ENCODE data around the gene ATP7A. TPM values are rescaled to one million over a fixed set of nuclear protein-coding genes. Genes with fewer than 3 reads are reported as not detected.

The ATP7A gene
- total RNA-seq, 1 donor from 2014 or later: 11.1 TPM

- TF ChIP-seq CTCF (conservative IDR thresholded peaks at IDR 0.05): no peak
- Mint-ChIP-seq H3K27me3 (no peaks in the 10 kb centered on the region), H3K27ac (peak overlapping the region; percentile 86), H3K4me1 (ENCODE audit: unreplicated experiment) (no peaks in the 10 kb centered on the region), H3K4me3 (peak overlapping the region; percentile 39), H3K9me3 (no peaks in the 10 kb centered on the region), H3K36me3 (peaks cover 4% of the 10 kb centered on the region)
- DNase-seq (ENCODE audit: extremely low spot score, unreplicated experiment): no peak
These were observed 109.3 kb downstream of the ATP7A start for GRCh38 chrX:78019586-78020483.

GRCh38 chrX:78024349-78025059, 114.0 kb downstream of the ATP7A start:
- TF ChIP-seq CTCF (conservative IDR thresholded peaks at IDR 0.05): peak; percentile 69
- Mint-ChIP-seq H3K27ac (peak overlapping the region; percentile 59), H3K4me1 (ENCODE audit: unreplicated experiment) (no peaks in the 10 kb centered on the region), H3K4me3 (no peak overlapping the region), H3K36me3 (peaks cover 4% of the 10 kb centered on the region), H3K27me3 (no peaks in the 10 kb centered on the region), H3K9me3 (no peaks in the 10 kb centered on the region)
- no peak for DNase-seq (ENCODE audit: extremely low spot score, unreplicated experiment)

GRCh38 chrX:78027798-78028197, 117.3 kb downstream of the ATP7A start:
- TF ChIP-seq CTCF (conservative IDR thresholded peaks at IDR 0.05): no peak
- no peaks in the 10 kb centered on the region for H3K36me3 Mint-ChIP-seq
- H3K4me3 Mint-ChIP-seq: no peak overlapping the region
- DNase-seq (ENCODE audit: extremely low spot score, unreplicated experiment): no peak
- no peaks in the 10 kb centered on the region for H3K27me3 Mint-ChIP-seq
- H3K9me3 Mint-ChIP-seq: no peaks in the 10 kb centered on the region
- no peak overlapping the region for H3K27ac Mint-ChIP-seq
- H3K4me1 Mint-ChIP-seq (ENCODE audit: unreplicated experiment): no peaks in the 10 kb centered on the region

- no peak overlapping the region for H3K27ac Mint-ChIP-seq
- DNase-seq (ENCODE audit: extremely low spot score, unreplicated experiment): no peak
- no peak overlapping the region for H3K4me3 Mint-ChIP-seq
- no peaks in the 10 kb centered on the region for H3K4me1 Mint-ChIP-seq (ENCODE audit: unreplicated experiment)
- TF ChIP-seq CTCF (conservative IDR thresholded peaks at IDR 0.05): peak; percentile 62
- H3K9me3 Mint-ChIP-seq: no peaks in the 10 kb centered on the region
- H3K36me3 Mint-ChIP-seq: no peaks in the 10 kb centered on the region
- H3K27me3 Mint-ChIP-seq: no peaks in the 10 kb centered on the region
These were observed 119.2 kb downstream of the ATP7A start for GRCh38 chrX:78029663-78030062.

- H3K36me3 Mint-ChIP-seq: no peaks in the 10 kb centered on the region
- H3K27me3 Mint-ChIP-seq: no peaks in the 10 kb centered on the region
- H3K9me3 Mint-ChIP-seq: no peaks in the 10 kb centered on the region
- TF ChIP-seq CTCF (conservative IDR thresholded peaks at IDR 0.05): no peak
- H3K4me3 Mint-ChIP-seq: no peak overlapping the region
- H3K27ac Mint-ChIP-seq: no peak overlapping the region
- no peaks in the 10 kb centered on the region for H3K4me1 Mint-ChIP-seq (ENCODE audit: unreplicated experiment)
- DNase-seq (ENCODE audit: extremely low spot score, unreplicated experiment): no peak
These were observed 124.6 kb downstream of the ATP7A start for GRCh38 chrX:78035061-78035460.

All from type B pancreatic cell (in vitro differentiated cells).